ENCODE data around the gene RTKN2.

Gene RTKN2

DNA sequence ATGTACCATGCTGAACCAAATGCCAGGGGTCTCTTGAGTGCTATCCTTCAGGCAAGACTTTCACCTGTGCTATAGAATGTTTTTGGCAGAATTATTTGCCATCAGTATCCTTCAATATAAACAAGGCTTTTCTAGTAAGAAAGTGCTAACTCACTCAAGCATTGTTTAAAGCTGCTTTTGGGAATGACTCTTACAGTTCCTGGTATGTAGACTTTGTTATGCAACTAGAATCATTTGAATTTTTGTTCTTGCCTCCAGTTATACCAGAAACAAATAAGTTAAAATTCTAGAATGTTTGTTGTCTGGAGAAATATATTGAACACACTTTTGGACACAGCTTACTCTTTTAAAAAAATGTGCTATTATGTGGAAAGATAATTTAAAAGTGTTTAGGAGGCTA lies 39.5 kb upstream of the RTKN2 start:
- TF ChIP-seq, protein P1, sequence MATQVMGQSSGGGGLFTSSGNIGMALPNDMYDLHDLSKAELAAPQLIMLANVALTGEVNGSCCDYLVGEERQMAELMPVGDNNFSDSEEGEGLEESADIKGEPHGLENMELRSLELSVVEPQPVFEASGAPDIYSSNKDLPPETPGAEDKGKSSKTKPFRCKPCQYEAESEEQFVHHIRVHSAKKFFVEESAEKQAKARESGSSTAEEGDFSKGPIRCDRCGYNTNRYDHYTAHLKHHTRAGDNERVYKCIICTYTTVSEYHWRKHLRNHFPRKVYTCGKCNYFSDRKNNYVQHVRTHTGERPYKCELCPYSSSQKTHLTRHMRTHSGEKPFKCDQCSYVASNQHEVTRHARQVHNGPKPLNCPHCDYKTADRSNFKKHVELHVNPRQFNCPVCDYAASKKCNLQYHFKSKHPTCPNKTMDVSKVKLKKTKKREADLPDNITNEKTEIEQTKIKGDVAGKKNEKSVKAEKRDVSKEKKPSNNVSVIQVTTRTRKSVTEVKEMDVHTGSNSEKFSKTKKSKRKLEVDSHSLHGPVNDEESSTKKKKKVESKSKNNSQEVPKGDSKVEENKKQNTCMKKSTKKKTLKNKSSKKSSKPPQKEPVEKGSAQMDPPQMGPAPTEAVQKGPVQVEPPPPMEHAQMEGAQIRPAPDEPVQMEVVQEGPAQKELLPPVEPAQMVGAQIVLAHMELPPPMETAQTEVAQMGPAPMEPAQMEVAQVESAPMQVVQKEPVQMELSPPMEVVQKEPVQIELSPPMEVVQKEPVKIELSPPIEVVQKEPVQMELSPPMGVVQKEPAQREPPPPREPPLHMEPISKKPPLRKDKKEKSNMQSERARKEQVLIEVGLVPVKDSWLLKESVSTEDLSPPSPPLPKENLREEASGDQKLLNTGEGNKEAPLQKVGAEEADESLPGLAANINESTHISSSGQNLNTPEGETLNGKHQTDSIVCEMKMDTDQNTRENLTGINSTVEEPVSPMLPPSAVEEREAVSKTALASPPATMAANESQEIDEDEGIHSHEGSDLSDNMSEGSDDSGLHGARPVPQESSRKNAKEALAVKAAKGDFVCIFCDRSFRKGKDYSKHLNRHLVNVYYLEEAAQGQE (IDR thresholded peaks at IDR 0.05; ENCODE audit: insufficient replicate concordance, low read depth): no peak
- TF ChIP-seq POLR2AphosphoS5 (IDR thresholded peaks at IDR 0.05; ENCODE audit: low read depth): no peak
- TF ChIP-seq, protein P2, sequence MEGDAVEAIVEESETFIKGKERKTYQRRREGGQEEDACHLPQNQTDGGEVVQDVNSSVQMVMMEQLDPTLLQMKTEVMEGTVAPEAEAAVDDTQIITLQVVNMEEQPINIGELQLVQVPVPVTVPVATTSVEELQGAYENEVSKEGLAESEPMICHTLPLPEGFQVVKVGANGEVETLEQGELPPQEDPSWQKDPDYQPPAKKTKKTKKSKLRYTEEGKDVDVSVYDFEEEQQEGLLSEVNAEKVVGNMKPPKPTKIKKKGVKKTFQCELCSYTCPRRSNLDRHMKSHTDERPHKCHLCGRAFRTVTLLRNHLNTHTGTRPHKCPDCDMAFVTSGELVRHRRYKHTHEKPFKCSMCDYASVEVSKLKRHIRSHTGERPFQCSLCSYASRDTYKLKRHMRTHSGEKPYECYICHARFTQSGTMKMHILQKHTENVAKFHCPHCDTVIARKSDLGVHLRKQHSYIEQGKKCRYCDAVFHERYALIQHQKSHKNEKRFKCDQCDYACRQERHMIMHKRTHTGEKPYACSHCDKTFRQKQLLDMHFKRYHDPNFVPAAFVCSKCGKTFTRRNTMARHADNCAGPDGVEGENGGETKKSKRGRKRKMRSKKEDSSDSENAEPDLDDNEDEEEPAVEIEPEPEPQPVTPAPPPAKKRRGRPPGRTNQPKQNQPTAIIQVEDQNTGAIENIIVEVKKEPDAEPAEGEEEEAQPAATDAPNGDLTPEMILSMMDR (IDR thresholded peaks at IDR 0.05; ENCODE audit: insufficient read depth, low read length): no peak
- no peak for TF ChIP-seq GABPA (IDR thresholded peaks at IDR 0.05; ENCODE audit: low read depth)
- TF ChIP-seq SPI1 (IDR thresholded peaks at IDR 0.05; ENCODE audit: borderline replicate concordance, low read depth): no peak
- Histone ChIP-seq H3K27me3 (ENCODE audit: insufficient read depth, poor library complexity, severe bottlenecking) (peaks cover 2% of the 10 kb centered on the region), H3K27ac (replicated peaks) (no peak overlapping the region), H3K4me3 (replicated peaks; ENCODE audit: insufficient read depth, low read length) (no peak overlapping the region)
- no peak for DNase-seq (ENCODE audit: low read depth in 1 of 2, low spot score in 1 of 2)

DNA sequence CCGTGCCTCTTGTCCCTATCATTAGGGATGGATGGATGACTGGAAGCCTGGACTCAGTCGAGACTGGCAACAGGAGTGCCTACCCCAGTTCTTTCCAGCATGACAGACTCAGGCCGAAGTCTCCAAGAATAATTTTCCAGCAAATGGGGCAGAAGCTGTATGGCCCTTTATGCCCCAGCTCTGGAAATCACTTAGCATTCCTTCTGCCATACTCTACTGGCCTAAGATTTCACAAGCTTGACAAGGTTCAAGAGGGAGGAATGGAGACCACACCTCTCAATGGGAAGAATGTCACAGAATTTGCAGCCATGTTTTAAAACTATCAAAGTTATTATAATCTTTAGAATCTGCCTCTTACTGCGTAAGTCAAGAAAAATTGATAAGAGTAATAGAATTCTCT lies 39.0 kb upstream of the RTKN2 start:
- TF ChIP-seq, protein P2 (IDR thresholded peaks at IDR 0.05; ENCODE audit: insufficient read depth, low read length): no peak
- TF ChIP-seq, protein P1 (IDR thresholded peaks at IDR 0.05; ENCODE audit: insufficient replicate concordance, low read depth): no peak
- TF ChIP-seq POLR2AphosphoS5 (IDR thresholded peaks at IDR 0.05; ENCODE audit: low read depth) (no peak), GABPA (IDR thresholded peaks at IDR 0.05; ENCODE audit: low read depth) (no peak)
- H3K27ac ChIP-seq (replicated peaks): no peak overlapping the region
- H3K4me3 ChIP-seq (replicated peaks; ENCODE audit: insufficient read depth, low read length): no peak overlapping the region
- peaks cover 2% of the 10 kb centered on the region for H3K27me3 ChIP-seq (ENCODE audit: insufficient read depth, poor library complexity, severe bottlenecking)
- DNase-seq (ENCODE audit: low read depth in 1 of 2, low spot score in 1 of 2): no peak

DNA sequence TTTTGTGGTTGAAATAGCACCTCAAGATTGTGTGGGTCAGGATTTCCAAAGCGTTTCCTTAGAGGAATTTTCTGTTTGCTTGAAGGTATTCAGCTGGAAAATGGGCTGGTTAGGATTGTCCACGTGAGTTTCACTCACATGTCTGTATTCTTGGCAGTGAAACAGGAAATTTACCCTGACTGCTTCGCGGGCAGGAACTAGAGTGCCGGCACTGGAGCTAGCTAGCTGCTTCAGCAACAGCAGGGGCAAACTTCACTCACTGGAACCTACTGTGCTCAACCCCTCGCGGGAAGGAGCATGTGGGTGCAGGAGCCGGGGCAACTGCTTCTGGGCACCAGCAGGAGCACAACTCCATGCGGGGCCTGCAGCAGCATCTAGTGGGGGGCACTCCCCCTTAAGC lies 38.0 kb upstream of the RTKN2 start:
- no peak overlapping the region for H3K4me3 ChIP-seq (replicated peaks; ENCODE audit: insufficient read depth, low read length)
- no peak for TF ChIP-seq SPI1 (IDR thresholded peaks at IDR 0.05; ENCODE audit: borderline replicate concordance, low read depth)
- peaks cover 2% of the 10 kb centered on the region for H3K27me3 ChIP-seq (ENCODE audit: insufficient read depth, poor library complexity, severe bottlenecking)
- no peak overlapping the region for H3K27ac ChIP-seq (replicated peaks)
- DNase-seq (ENCODE audit: low read depth in 1 of 2, low spot score in 1 of 2): no peak

DNA sequence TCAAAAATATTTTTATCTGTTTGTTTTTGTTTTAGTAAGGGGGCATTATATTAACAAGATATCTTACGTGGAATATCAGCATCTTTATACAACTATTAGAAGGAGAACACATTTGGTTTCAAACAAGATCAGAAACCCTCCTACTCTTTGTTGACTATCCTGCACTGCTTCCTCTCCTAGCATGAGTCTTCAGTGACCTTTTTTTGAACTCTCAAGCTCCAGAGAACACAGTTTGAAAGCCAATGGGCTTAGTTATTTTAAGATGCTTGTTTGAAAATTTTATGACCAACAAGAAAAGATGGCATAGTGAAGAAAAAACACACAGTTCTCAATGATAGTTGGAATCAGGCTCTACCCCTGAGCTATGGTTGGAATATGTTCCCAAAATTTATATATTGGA lies 37.2 kb upstream of the RTKN2 start:
- no peak for TF ChIP-seq SPI1 (IDR thresholded peaks at IDR 0.05; ENCODE audit: borderline replicate concordance, low read depth)
- no peak for TF ChIP-seq GABPA (IDR thresholded peaks at IDR 0.05; ENCODE audit: low read depth)
- TF ChIP-seq, protein P2 (IDR thresholded peaks at IDR 0.05; ENCODE audit: insufficient read depth, low read length): no peak
- TF ChIP-seq, protein P1 (IDR thresholded peaks at IDR 0.05; ENCODE audit: insufficient replicate concordance, low read depth): no peak
- no peak for TF ChIP-seq POLR2AphosphoS5 (IDR thresholded peaks at IDR 0.05; ENCODE audit: low read depth)
- Histone ChIP-seq H3K27me3 (ENCODE audit: insufficient read depth, poor library complexity, severe bottlenecking) (peaks cover 2% of the 10 kb centered on the region), H3K4me3 (replicated peaks; ENCODE audit: insufficient read depth, low read length) (no peak overlapping the region), H3K27ac (replicated peaks) (no peak overlapping the region)
- DNase-seq (ENCODE audit: low read depth in 1 of 2, low spot score in 1 of 2): no peak

Measured in HL-60 (cell line).